H1 (cell line): ENCODE results near the gene TAB3. TPM values are rescaled to one million over a fixed set of nuclear protein-coding genes. Genes with fewer than 3 reads are reported as not detected.

Source experiments
- CTCF ChIA-PET: fragments of 300-600 bp; sonication (Branson Sonifier 250); formaldehyde crosslinking; loops from one replicate; lab custom pipeline; 2021; ENCODE audit not compliant: partially characterized antibody; lab: Charles Lee
- POLR2A ChIA-PET: fragments of 300-600 bp; sonication (Branson Sonifier 250); formaldehyde crosslinking; loops from one replicate; lab custom pipeline; 2021; ENCODE audit warnings: inconsistent platforms; ENCODE audit not compliant: partially characterized antibody; lab: Charles Lee
- DNase-seq, 2 experiments: peaks; one replicate each; pipeline versions ENCODE4 v3.0.0 to v3.0.0-alpha.2; 2010 to 2022; ENCODE audit warnings: low spot score in 2 of 2, low read depth in 1 of 2, mixed read lengths in 1 of 2
- FAIRE-seq: peaks from 2 replicates; lab custom pipeline; 2011; peaks lifted over from hg19 to GRCh38; lab: Jason Lieb, UNC
- H2AFZ ChIP-seq: 2 replicates; pipeline ENCODE4 v1.8.1; 2012; ENCODE audit warnings: low read length, inconsistent platforms
- H2AK5ac ChIP-seq: 2 replicates; pipeline ENCODE4 v1.6.1; 2013; ENCODE audit warnings: low read depth, low read length
- H2BK120ac ChIP-seq: replicated peaks from 2 replicates; pipeline ENCODE3; 2013; ENCODE audit warnings: low read depth, low read length, inconsistent platforms
- H2BK12ac ChIP-seq: 2 replicates; pipeline ENCODE4 v1.6.1; 2013; ENCODE audit warnings: low read depth, low read length
- H2BK15ac ChIP-seq: 2 replicates; pipeline ENCODE4 v1.6.1; 2013; ENCODE audit warnings: low read length
- H2BK20ac ChIP-seq: 2 replicates; pipeline ENCODE4 v1.6.1; 2013; ENCODE audit warnings: low read length
- H2BK5ac ChIP-seq: 2 replicates; pipeline ENCODE4 v1.6.1; 2013; ENCODE audit warnings: low read depth, low read length
- H3K14ac ChIP-seq: 2 replicates; pipeline ENCODE4 v1.6.1; 2013; ENCODE audit warnings: inconsistent platforms; ENCODE audit not compliant: insufficient read length
- H3K18ac ChIP-seq: 2 replicates; pipeline ENCODE4 v1.6.1; 2013; ENCODE audit warnings: low read length; ENCODE audit errors: extremely low read depth
- H3K23ac ChIP-seq: 2 replicates; pipeline ENCODE4 v1.6.1; 2013; ENCODE audit warnings: inconsistent platforms; ENCODE audit not compliant: insufficient read length
- H3K23me2 ChIP-seq: 2 replicates; pipeline ENCODE4 v1.6.1; 2013; ENCODE audit warnings: low read depth, low read length
- H3K27ac ChIP-seq: 2 replicates; pipeline ENCODE4 v1.6.1; 2011; ENCODE audit warnings: low read depth, low read length, inconsistent platforms
- H3K27me3 ChIP-seq, 4 experiments: replicated peaks in 1 of 4; 1 replicate in 1 of 4; 2 replicates in 3 of 4; pipeline versions ENCODE4 v1.6.1 to v1.8.1; 2011 to 2013; ENCODE audit warnings: low read length in 3 of 4, mild to moderate bottlenecking in 3 of 4, inconsistent platforms in 2 of 4, mixed read lengths in 2 of 4, moderate library complexity in 1 of 4; ENCODE audit not compliant: control insufficient read depth in 3 of 4, insufficient read depth in 3 of 4; ENCODE audit errors: extremely low read depth in 1 of 4
- H3K36me3 ChIP-seq, 4 experiments: 2 replicates each; pipeline versions ENCODE4 v1.6.1 to v1.8.1; 2011 to 2013; ENCODE audit warnings: mild to moderate bottlenecking in 4 of 4, low read length in 3 of 4, moderate library complexity in 2 of 4, control low read depth in 1 of 4, inconsistent platforms in 1 of 4; ENCODE audit not compliant: insufficient read depth in 4 of 4, control insufficient read depth in 2 of 4
- H3K4ac ChIP-seq: replicated peaks from 2 replicates; pipeline ENCODE3; 2013; ENCODE audit warnings: low read length, low read depth, mixed read lengths, inconsistent platforms; ENCODE audit not compliant: insufficient read length
- H3K4me1 ChIP-seq, 4 experiments: replicated peaks in 1 of 4; 1 replicate in 1 of 4; 2 replicates in 3 of 4; pipeline versions ENCODE4 v1.6.1 to v1.8.1; 2011 to 2013; ENCODE audit warnings: low read length in 3 of 4, inconsistent platforms in 2 of 4, mixed read lengths in 1 of 4; ENCODE audit not compliant: insufficient read depth in 4 of 4, control insufficient read depth in 3 of 4
- H3K4me2 ChIP-seq, 2 experiments: 2 replicates each; pipeline versions ENCODE4 v1.6.1 to v1.8.1; 2011 to 2013; ENCODE audit warnings: low read depth in 2 of 2, low read length in 2 of 2, control low read depth in 1 of 2, inconsistent platforms in 1 of 2, mild to moderate bottlenecking in 1 of 2; ENCODE audit not compliant: insufficient read depth in 1 of 2
- H3K4me3 ChIP-seq, 4 experiments: fragments of 200-600, 300-600 bp in 1 of 4; sonication (generic), shearing (Covaris generic), sonication (Bioruptor Twin) in 1 of 4; 2 replicates each; pipeline versions ENCODE4 v1.5.1 to v1.8.1; 2011 to 2016; ENCODE audit warnings: low read length in 4 of 4, low read depth in 3 of 4, control low read depth in 2 of 4, inconsistent platforms in 2 of 4, mild to moderate bottlenecking in 2 of 4, mixed read lengths in 1 of 4, moderate library complexity in 1 of 4; ENCODE audit not compliant: insufficient read depth in 2 of 4; ENCODE audit errors: extremely low read depth in 1 of 4
- H3K56ac ChIP-seq: replicated peaks from 2 replicates; pipeline ENCODE3; 2013; ENCODE audit warnings: low read depth, mild to moderate bottlenecking, mixed read lengths, low read length, inconsistent platforms; ENCODE audit not compliant: insufficient read length
- H3K79me1 ChIP-seq: 2 replicates; pipeline ENCODE4 v1.6.1; 2013; ENCODE audit warnings: low read depth, low read length, control low read depth
- H3K79me2 ChIP-seq, 2 experiments: 2 replicates each; pipeline versions ENCODE4 v1.6.1 to v1.8.1; 2012 to 2013; ENCODE audit warnings: low read length in 2 of 2, mild to moderate bottlenecking in 2 of 2, inconsistent platforms in 1 of 2; ENCODE audit not compliant: insufficient read depth in 2 of 2, control insufficient read depth in 1 of 2
- H3K9ac ChIP-seq, 4 experiments: replicated peaks in 1 of 4; 1 replicate in 1 of 4; 2 replicates in 3 of 4; pipeline versions ENCODE4 v1.6.1 to v1.8.1; 2011 to 2013; ENCODE audit warnings: low read depth in 3 of 4, low read length in 3 of 4, control low read depth in 2 of 4, mild to moderate bottlenecking in 2 of 4, moderate library complexity in 2 of 4, inconsistent platforms in 1 of 4; ENCODE audit errors: extremely low read depth in 1 of 4
- H3K9me3 ChIP-seq, 2 experiments: 2 replicates each; pipeline versions ENCODE4 v1.6.1 to v1.8.1; 2012 to 2013; ENCODE audit warnings: mild to moderate bottlenecking in 2 of 2, moderate library complexity in 2 of 2, control low read depth in 1 of 2, inconsistent platforms in 1 of 2, low read depth in 1 of 2, low read length in 1 of 2, mixed read lengths in 1 of 2; ENCODE audit not compliant: insufficient read depth in 2 of 2
- H4K20me1 ChIP-seq, 2 experiments: replicated peaks in 1 of 2; 2 replicates each; pipeline versions ENCODE3 to v1.8.1; 2011 to 2013; ENCODE audit warnings: inconsistent platforms in 2 of 2, low read length in 2 of 2, mild to moderate bottlenecking in 1 of 2; ENCODE audit not compliant: insufficient read depth in 2 of 2, control insufficient read depth in 1 of 2
- H4K5ac ChIP-seq: 2 replicates; pipeline ENCODE4 v1.6.1; 2013; ENCODE audit warnings: low read length, low read depth, mixed read lengths, inconsistent platforms; ENCODE audit not compliant: insufficient read length
- H4K8ac ChIP-seq: 2 replicates; pipeline ENCODE4 v1.8.0; 2013; ENCODE audit warnings: mild to moderate bottlenecking, moderate library complexity, low read length, inconsistent platforms; ENCODE audit not compliant: insufficient read depth; ENCODE audit errors: extremely low read depth
- H4K91ac ChIP-seq: replicated peaks from 2 replicates; pipeline ENCODE3; 2013; ENCODE audit warnings: low read length, mixed read lengths, inconsistent platforms; ENCODE audit not compliant: insufficient read length
- CBX5 ChIP-seq: fragments of 300-800, 300-1000 bp; sonication (generic); IDR thresholded peaks from 2 replicates; pipeline ENCODE4 v1.7.1; 2016; ENCODE audit warnings: antibody characterized with exemption, low read length, low read depth
- CEBPB ChIP-seq: IDR thresholded peaks from 2 replicates; pipeline ENCODE4 v1.6.1; 2012; ENCODE audit warnings: low read depth, low read length
- POLR2A ChIP-seq, 2 experiments: IDR thresholded peaks; 1 replicate in 1 of 2; 2 replicates in 1 of 2; pipeline ENCODE4 v1.6.1; 2011; ENCODE audit warnings: low read depth in 2 of 2, low read length in 2 of 2, mild to moderate bottlenecking in 2 of 2; ENCODE audit errors: control extremely low read depth in 1 of 2
- RAD21 ChIP-seq, 2 experiments: IDR thresholded peaks in 1 of 2; conservative IDR thresholded peaks in 1 of 2; 2 replicates each; pipeline ENCODE4 v1.6.1; 2011; ENCODE audit warnings: low read depth in 2 of 2, low read length in 2 of 2, improper control_type of control experiment in 1 of 2, inconsistent platforms in 1 of 2, mild to moderate bottlenecking in 1 of 2, moderate library complexity in 1 of 2
- RXRA ChIP-seq: IDR thresholded peaks from 2 replicates; pipeline ENCODE4 v1.6.1; 2011; ENCODE audit warnings: low read depth, mild to moderate bottlenecking, low read length, moderate library complexity; ENCODE audit not compliant: insufficient read depth
- SIN3A ChIP-seq, 2 experiments: IDR thresholded peaks in 1 of 2; conservative IDR thresholded peaks in 1 of 2; 2 replicates each; pipeline ENCODE4 v1.6.1; 2011 to 2012; ENCODE audit warnings: low read length in 2 of 2, improper control_type of control experiment in 1 of 2, low read depth in 1 of 2, mild to moderate bottlenecking in 1 of 2
- WGBS, 2 experiments: shearing (Covaris generic) in 1 of 2; methylation state at CpG; one replicate each; pipeline versions ENCODE4 v1.1.6 to v1.1.7; 2013 to 2015; ENCODE audit warnings: low lambda C conversion rate in 2 of 2, mixed read lengths in 2 of 2, inconsistent platforms in 1 of 2, low coverage in 1 of 2, missing lambda C conversion rate in 1 of 2; ENCODE audit not compliant: insufficient replicate concordance in 2 of 2, insufficient coverage in 1 of 2, insufficient read length in 1 of 2; ENCODE audit errors: extremely low coverage in 1 of 2, missing lambda C conversion rate in 1 of 2; 5-methylcytosine and 5-hydroxymethylcytosine counted together
- polyA plus RNA-seq, 7 experiments: library from polyadenylated mRNA; depleted of rRNA in 3 of 7; stranded (reverse) in 5 of 7; unstranded in 2 of 7; fragments of >200 nt in 5 of 7; fragments of 200-250 nt in 2 of 7; gene quantifications; 1 replicate in 5 of 7; 2 replicates in 1 of 7; 4 replicates in 1 of 7; pipeline versions ENCODE4 v1.2.1 to v1.2.3, GENCODE V29; 2011 to 2013; ENCODE audit warnings: missing spikeins in 2 of 7, mixed read lengths in 2 of 7
- total RNA-seq: library from RNA; stranded (reverse); fragmentation: NEBNext Ultra II Directional; extraction: Animal tissue kit (Norgen Biotek cat#: 25700); gene quantifications from 2 replicates; pipeline ENCODE4 v1.2.1, GENCODE V29; 2021

TAB3 gene
- total and polyA plus RNA-seq, 2 of the 8 experiments (the other 6 are each of a cell fraction or from before 2014, with no cell fraction given), result 12.7 to 12.9 TPM

GRCh38 chrX:30851449-30851848 lies 37.6 kb downstream of the TAB3 start:
- no peak for DNase-seq
- H3K18ac ChIP-seq, result no peak overlapping the region
- H2BK120ac ChIP-seq, result no peak overlapping the region
- ChIA-PET POLR2A (no interaction called here), CTCF (no interaction called here)
- TF ChIP-seq CBX5, result no peak
- no peak for TF ChIP-seq RAD21 (IDR thresholded peaks at IDR 0.05 in 1 of 2, conservative IDR thresholded peaks at IDR 0.05 in 1 of 2; ENCODE audit: low read depth in 2 of 2, low read length in 2 of 2)
- no peak for TF ChIP-seq SIN3A (conservative IDR thresholded peaks at IDR 0.05 in 1 of 2, IDR thresholded peaks at IDR 0.05 in 1 of 2; ENCODE audit: low read depth in 1 of 2, low read length in 2 of 2)
- no peak for TF ChIP-seq CEBPB
- no peak for TF ChIP-seq POLR2A (IDR thresholded peaks at IDR 0.05; ENCODE audit: control extremely low read depth in 1 of 2, low read depth in 2 of 2, low read length in 2 of 2)
- no peak for TF ChIP-seq RXRA
- no peak overlapping the region for H3K56ac ChIP-seq
- no peaks in the 10 kb centered on the region for H4K20me1 ChIP-seq
- no peaks in the 10 kb centered on the region for H3K23me2 ChIP-seq
- H3K14ac ChIP-seq, result no peak overlapping the region
- no peak overlapping the region for H2BK5ac ChIP-seq
- no peaks in the 10 kb centered on the region for H3K9me3 ChIP-seq
- H4K8ac ChIP-seq, result no peak overlapping the region
- no peak overlapping the region for H3K9ac ChIP-seq
- H2AFZ ChIP-seq, result no peak overlapping the region
- no peaks in the 10 kb centered on the region for H3K79me2 ChIP-seq
- no peak overlapping the region for H3K4me2 ChIP-seq
- no peaks in the 10 kb centered on the region for H3K79me1 ChIP-seq
- H3K4me3 ChIP-seq, result no peak overlapping the region
- FAIRE-seq, result no peak
- H2AK5ac ChIP-seq, result no peak overlapping the region
- WGBS, 2 experiments, result 100% methylated on average over 1 of the region's 1 CpG; no CpG with 5 or more reads in 1 of the 2 experiments
- no peak overlapping the region for H2BK12ac ChIP-seq
- no peak overlapping the region for H4K91ac ChIP-seq
- no peak overlapping the region for H3K23ac ChIP-seq
- no peak overlapping the region for H2BK15ac ChIP-seq
- no peak overlapping the region for H3K27ac ChIP-seq
- H3K27me3 ChIP-seq, result no peaks in the 10 kb centered on the region
- no peak overlapping the region for H4K5ac ChIP-seq
- H2BK20ac ChIP-seq, result no peak overlapping the region
- peaks cover 2 to 11% (median 5%) of the 10 kb centered on the region in 4 experiments; a peak in 6 of 8 replicates for H3K36me3 ChIP-seq
- peaks cover 0 to 4% (median 0%) of the 10 kb centered on the region in 4 experiments; a peak in 1 of 7 replicates for H3K4me1 ChIP-seq
- H3K4ac ChIP-seq, result no peak overlapping the region
